Activated T-helper 17 cell treated with anti-CD3 and anti-CD28 coated beads, Interleukin-2, amount 50 U/mL, for 72 hours (primary cell): ENCODE data around the gene RRBP1. TPM values are rescaled to one million over a fixed set of nuclear protein-coding genes. Genes with fewer than 3 reads are reported as not detected.
A peak's percentile ranks its signal among the peaks of the same experiment; 100 is the strongest.

Experiments used
- ATAC-seq: fragments of 150-1000 bp; cut with Tn5 transposase; replicated peaks from 2 replicates; pipeline ENCODE4 v1.10.0; 2021; ENCODE audit warnings: mild to moderate bottlenecking, moderate library complexity
- H3K27ac Mint-ChIP-seq: one replicate; pipeline ENCODE4 v1.8.0; 2022; ENCODE audit warnings: mixed read lengths
- H3K27me3 Mint-ChIP-seq: one replicate; pipeline ENCODE4 v1.8.0; 2022; ENCODE audit warnings: mixed read lengths
- H3K36me3 Mint-ChIP-seq: one replicate; pipeline ENCODE4 v1.8.0; 2022; ENCODE audit warnings: low read depth, mild to moderate bottlenecking, mixed read lengths
- H3K4me1 Mint-ChIP-seq: one replicate; pipeline ENCODE4 v1.8.0; 2022; ENCODE audit warnings: mixed read lengths
- H3K4me3 Mint-ChIP-seq: one replicate; pipeline ENCODE4 v1.8.0; 2022; ENCODE audit warnings: mild to moderate bottlenecking, mixed read lengths
- H3K9me3 Mint-ChIP-seq: one replicate; pipeline ENCODE4 v1.8.0; 2022; ENCODE audit warnings: mixed read lengths
- total RNA-seq, 2 donors: library from RNA; stranded (reverse); gene quantifications; one replicate each; pipeline ENCODE4 v1.2.3, GENCODE V29; 2022

Gene RRBP1
- total RNA-seq, 2 donors from 2014 or later = 21.6 to 32.5 TPM

- H3K9me3 Mint-ChIP-seq = peaks cover 3% of the 10 kb centered on the region
- no peak within 1 kb of the TSS for H3K4me3 Mint-ChIP-seq
- peaks cover 3% of the 10 kb centered on the region for H3K27me3 Mint-ChIP-seq
- H3K27ac Mint-ChIP-seq = no peak within 1 kb of the TSS
- H3K36me3 Mint-ChIP-seq = no peaks in the 10 kb centered on the region
- ATAC-seq = no peak
- no peaks in the 10 kb centered on the region for H3K4me1 Mint-ChIP-seq
Observed at GRCh38 chr20:17699931-17700351, 17.9 kb upstream of the RRBP1 start, which contains the start of gene BANF2. TSS of gene BANF2 (plus strand) at chr20:17699966. CDS start at chr20:17725026, 25,060 bp downstream.

GRCh38 chr20:17698384-17698783, 16.3 kb upstream of the RRBP1 start:
- no peak for ATAC-seq
- Mint-ChIP-seq H3K27me3 (peaks cover 5% of the 10 kb centered on the region), H3K4me1 (no peaks in the 10 kb centered on the region), H3K9me3 (peaks cover 3% of the 10 kb centered on the region), H3K27ac (no peak overlapping the region), H3K36me3 (no peaks in the 10 kb centered on the region), H3K4me3 (no peak overlapping the region)

GRCh38 chr20:17697171-17697570, 15.1 kb upstream of the RRBP1 start:
- Mint-ChIP-seq H3K9me3 (peaks cover 3% of the 10 kb centered on the region), H3K36me3 (no peaks in the 10 kb centered on the region), H3K27ac (no peak overlapping the region), H3K4me1 (no peaks in the 10 kb centered on the region), H3K4me3 (no peak overlapping the region), H3K27me3 (peaks cover 7% of the 10 kb centered on the region)
- ATAC-seq = no peak

- H3K36me3 Mint-ChIP-seq = no peaks in the 10 kb centered on the region
- ATAC-seq = no peak
Observed at GRCh38 chr20:17696287-17696686, 14.2 kb upstream of the RRBP1 start.

GRCh38 chr20:17694767-17695166, 12.7 kb upstream of the RRBP1 start:
- no peaks in the 10 kb centered on the region for H3K4me1 Mint-ChIP-seq
- no peak overlapping the region for H3K27ac Mint-ChIP-seq
- no peak overlapping the region for H3K4me3 Mint-ChIP-seq
- H3K36me3 Mint-ChIP-seq = no peaks in the 10 kb centered on the region
- peaks cover 22% of the 10 kb centered on the region for H3K27me3 Mint-ChIP-seq
- H3K9me3 Mint-ChIP-seq = peaks cover 3% of the 10 kb centered on the region
- ATAC-seq = no peak

More at GRCh38 chr20:17696287-17696686, 14.2 kb upstream of the RRBP1 start:
- Mint-ChIP-seq H3K27me3 (peaks cover 14% of the 10 kb centered on the region), H3K27ac (no peak overlapping the region), H3K4me1 (no peaks in the 10 kb centered on the region), H3K9me3 (peaks cover 3% of the 10 kb centered on the region), H3K4me3 (no peak overlapping the region)

- Mint-ChIP-seq H3K4me1 (no peaks in the 10 kb centered on the region), H3K36me3 (no peaks in the 10 kb centered on the region), H3K27ac (no peak overlapping the region), H3K9me3 (peaks cover 3% of the 10 kb centered on the region), H3K4me3 (no peak overlapping the region), H3K27me3 (peaks cover 22% of the 10 kb centered on the region)
- ATAC-seq = no peak
Observed at GRCh38 chr20:17693444-17694001, 11.5 kb upstream of the RRBP1 start.

GRCh38 chr20:17691758-17692157, 9.7 kb upstream of the RRBP1 start:
- H3K27ac Mint-ChIP-seq = no peak overlapping the region
- no peaks in the 10 kb centered on the region for H3K4me1 Mint-ChIP-seq
- ATAC-seq = no peak
- H3K27me3 Mint-ChIP-seq = peaks cover 33% of the 10 kb centered on the region
- H3K9me3 Mint-ChIP-seq = peaks cover 2% of the 10 kb centered on the region
- no peak overlapping the region for H3K4me3 Mint-ChIP-seq
- H3K36me3 Mint-ChIP-seq = no peaks in the 10 kb centered on the region

- no peak for ATAC-seq
Observed at GRCh38 chr20:17690144-17690543, 8.1 kb upstream of the RRBP1 start.

GRCh38 chr20:17688965-17689364, 6.9 kb upstream of the RRBP1 start:
- Mint-ChIP-seq H3K27me3 (peaks cover 47% of the 10 kb centered on the region), H3K36me3 (no peaks in the 10 kb centered on the region), H3K4me3 (no peak overlapping the region), H3K9me3 (no peaks in the 10 kb centered on the region), H3K4me1 (no peaks in the 10 kb centered on the region), H3K27ac (no peak overlapping the region)
- no peak for ATAC-seq

More at GRCh38 chr20:17690144-17690543, 8.1 kb upstream of the RRBP1 start:
- Mint-ChIP-seq H3K36me3 (no peaks in the 10 kb centered on the region), H3K4me3 (no peak overlapping the region), H3K4me1 (no peaks in the 10 kb centered on the region), H3K9me3 (no peaks in the 10 kb centered on the region), H3K27ac (no peak overlapping the region), H3K27me3 (peaks cover 41% of the 10 kb centered on the region)

- Mint-ChIP-seq H3K27me3 (peaks cover 46% of the 10 kb centered on the region), H3K4me1 (peaks cover 5% of the 10 kb centered on the region), H3K9me3 (no peaks in the 10 kb centered on the region), H3K36me3 (no peaks in the 10 kb centered on the region), H3K27ac (no peak overlapping the region), H3K4me3 (no peak overlapping the region)
- ATAC-seq = no peak
Observed at GRCh38 chr20:17687800-17688199, 5.8 kb upstream of the RRBP1 start.

- Mint-ChIP-seq H3K27me3 (peaks cover 30% of the 10 kb centered on the region), H3K9me3 (no peaks in the 10 kb centered on the region), H3K4me1 (peaks cover 8% of the 10 kb centered on the region), H3K27ac (no peak overlapping the region), H3K4me3 (no peak overlapping the region), H3K36me3 (no peaks in the 10 kb centered on the region)
- ATAC-seq = no peak
Observed at GRCh38 chr20:17685168-17685567, 3.1 kb upstream of the RRBP1 start.

GRCh38 chr20:17684077-17684888, 2.2 kb upstream of the RRBP1 start:
- no peak overlapping the region for H3K4me3 Mint-ChIP-seq
- no peaks in the 10 kb centered on the region for H3K9me3 Mint-ChIP-seq
- peaks cover 29% of the 10 kb centered on the region for H3K27me3 Mint-ChIP-seq
- H3K27ac Mint-ChIP-seq = no peak overlapping the region
- ATAC-seq = no peak
- H3K4me1 Mint-ChIP-seq = peaks cover 12% of the 10 kb centered on the region
- no peaks in the 10 kb centered on the region for H3K36me3 Mint-ChIP-seq

GRCh38 chr20:17683218-17684076, 1.4 kb upstream of the RRBP1 start:
- Mint-ChIP-seq H3K27me3 (peaks cover 29% of the 10 kb centered on the region), H3K27ac (no peak overlapping the region), H3K4me3 (peak overlapping the region; percentile 83)

GRCh38 chr20:17682889-17683198, 802 bp upstream of the RRBP1 start:
- H3K36me3 Mint-ChIP-seq = peaks cover 10% of the 10 kb centered on the region
- H3K4me1 Mint-ChIP-seq = peaks cover 12% of the 10 kb centered on the region
- H3K27me3 Mint-ChIP-seq = peaks cover 29% of the 10 kb centered on the region
- H3K4me3 Mint-ChIP-seq = peak overlapping the region; percentile 83
- H3K9me3 Mint-ChIP-seq = no peaks in the 10 kb centered on the region
- no peak for ATAC-seq
- peak overlapping the region; percentile 59 for H3K27ac Mint-ChIP-seq

More at GRCh38 chr20:17683218-17684076, 1.4 kb upstream of the RRBP1 start:
- ATAC-seq = no peak
- H3K36me3 Mint-ChIP-seq = peaks cover 6% of the 10 kb centered on the region
- no peaks in the 10 kb centered on the region for H3K9me3 Mint-ChIP-seq
- peaks cover 12% of the 10 kb centered on the region for H3K4me1 Mint-ChIP-seq
